Activated CD8-positive, alpha-beta T cell treated with anti-CD3 and anti-CD28 coated beads, Interleukin-2, amount 10 ng/mL, durations not matched to agents 7 days and 5 days (primary cell): ENCODE measurements around the gene TSPAN9. TPM values are rescaled to one million over a fixed set of nuclear protein-coding genes. Genes with fewer than 3 reads are reported as not detected.

ENCODE experiments used
- ATAC-seq: fragments of 150-1000 bp; cut with Tn5 transposase; one replicate; pipeline ENCODE4 v1.10.0; 2021; ENCODE audit warnings: moderate library complexity
- CTCF ChIA-PET: fragments of 350-600 bp; sonication (Branson Sonifier 250); formaldehyde crosslinking; loops from one replicate; lab custom pipeline; 2021; ENCODE audit warnings: antibody characterized with exemption; lab: Charles Lee
- POLR2A ChIA-PET: fragments of 350-600 bp; sonication (Branson Sonifier 250); formaldehyde crosslinking; loops from one replicate; lab custom pipeline; 2021; ENCODE audit warnings: antibody characterized with exemption; lab: Charles Lee
- DNase-seq: peaks from one replicate; pipeline ENCODE4 v3.0.0-alpha.2; 2020
- H3K27ac Mint-ChIP-seq: one replicate; pipeline ENCODE4 v1.8.0; 2021; ENCODE audit warnings: mild to moderate bottlenecking, mixed read lengths
- H3K27me3 Mint-ChIP-seq: one replicate; pipeline ENCODE4 v1.8.0; 2021; ENCODE audit warnings: low read depth, mixed read lengths
- H3K36me3 Mint-ChIP-seq: one replicate; pipeline ENCODE4 v1.8.0; 2021; ENCODE audit warnings: low read depth, mixed read lengths
- H3K4me1 Mint-ChIP-seq: one replicate; pipeline ENCODE4 v1.8.0; 2021; ENCODE audit warnings: low read depth, mixed read lengths
- H3K4me3 Mint-ChIP-seq: one replicate; pipeline ENCODE4 v1.8.0; 2021; ENCODE audit warnings: mild to moderate bottlenecking, mixed read lengths
- H3K9me3 Mint-ChIP-seq: one replicate; pipeline ENCODE4 v1.8.0; 2022; ENCODE audit warnings: mixed read lengths; ENCODE audit not compliant: insufficient read depth
- total RNA-seq, 2 experiments: library from RNA; stranded (reverse); gene quantifications; one replicate each; pipeline ENCODE4 v1.2.3, GENCODE V29; 2021

TSPAN9 gene
- total RNA-seq, 2 experiments from 2014 or later: not detected

DNA sequence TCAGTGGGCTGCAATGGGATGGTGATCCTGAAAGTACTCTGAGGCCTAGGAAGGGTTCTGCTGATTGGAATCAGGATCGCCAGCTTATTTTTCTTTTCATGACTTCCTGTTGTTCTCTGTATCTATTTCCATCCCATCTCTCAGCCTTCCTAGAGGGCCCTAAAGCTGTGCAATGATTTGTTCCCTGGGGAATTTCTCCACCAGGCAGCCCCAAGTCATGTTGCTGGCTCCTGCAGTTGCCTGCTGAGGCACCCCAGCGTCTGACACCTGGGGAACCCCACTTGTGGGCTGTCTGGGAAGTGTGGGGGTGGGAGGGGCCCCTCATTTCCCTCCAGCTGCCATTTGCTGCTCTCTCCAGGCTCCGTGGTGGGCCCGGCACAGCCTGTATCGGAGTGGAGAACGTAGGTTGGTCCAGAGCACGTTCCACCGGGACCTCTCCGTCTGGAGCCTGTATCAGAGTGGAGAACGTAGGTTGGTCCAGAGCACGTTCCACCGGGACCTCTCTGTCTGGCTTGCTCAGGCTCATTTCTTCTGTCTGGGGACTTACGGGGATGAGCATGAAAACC is 138.3 kb downstream of the TSPAN9 start:
- ATAC-seq: no peak

DNA sequence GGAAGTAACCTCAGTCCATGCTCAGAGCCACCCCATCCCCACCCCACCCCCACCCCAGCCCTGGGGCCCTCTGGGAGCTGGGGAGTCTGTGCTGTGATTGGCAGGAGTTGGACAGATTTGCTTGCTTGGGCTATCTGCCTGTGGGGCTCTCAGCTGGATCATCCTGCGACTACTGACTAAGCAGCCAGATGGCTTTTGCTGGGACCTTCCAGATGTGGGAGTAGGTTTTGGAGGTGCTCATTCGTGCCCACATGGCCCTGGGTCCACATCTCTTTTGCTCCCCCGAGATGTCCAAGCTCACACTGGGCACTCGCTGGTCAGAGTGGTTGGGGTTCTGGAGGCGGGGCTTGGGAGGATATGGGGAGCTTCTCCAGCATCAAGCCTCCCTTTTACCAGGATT is 138.9 kb downstream of the TSPAN9 start:
- no peak overlapping the region for H3K27ac Mint-ChIP-seq
- DNase-seq (no peak), ATAC-seq (no peak)
- no peaks in the 10 kb centered on the region for H3K4me1 Mint-ChIP-seq
- H3K27me3 Mint-ChIP-seq: peaks cover 4% of the 10 kb centered on the region
- H3K4me3 Mint-ChIP-seq: no peak overlapping the region
- ChIA-PET POLR2A (no interaction called here), CTCF (no interaction called here)
- H3K36me3 Mint-ChIP-seq: no peaks in the 10 kb centered on the region
- H3K9me3 Mint-ChIP-seq: no peaks in the 10 kb centered on the region

More for the DNA sequence above, 138.3 kb downstream of the TSPAN9 start:
- Mint-ChIP-seq H3K4me3 (no peak overlapping the region), H3K4me1 (no peaks in the 10 kb centered on the region), H3K27ac (no peak overlapping the region), H3K27me3 (peaks cover 4% of the 10 kb centered on the region), H3K9me3 (no peaks in the 10 kb centered on the region), H3K36me3 (no peaks in the 10 kb centered on the region)
- ChIA-PET POLR2A (no interaction called here), CTCF (no interaction called here)
- DNase-seq: no peak

DNA sequence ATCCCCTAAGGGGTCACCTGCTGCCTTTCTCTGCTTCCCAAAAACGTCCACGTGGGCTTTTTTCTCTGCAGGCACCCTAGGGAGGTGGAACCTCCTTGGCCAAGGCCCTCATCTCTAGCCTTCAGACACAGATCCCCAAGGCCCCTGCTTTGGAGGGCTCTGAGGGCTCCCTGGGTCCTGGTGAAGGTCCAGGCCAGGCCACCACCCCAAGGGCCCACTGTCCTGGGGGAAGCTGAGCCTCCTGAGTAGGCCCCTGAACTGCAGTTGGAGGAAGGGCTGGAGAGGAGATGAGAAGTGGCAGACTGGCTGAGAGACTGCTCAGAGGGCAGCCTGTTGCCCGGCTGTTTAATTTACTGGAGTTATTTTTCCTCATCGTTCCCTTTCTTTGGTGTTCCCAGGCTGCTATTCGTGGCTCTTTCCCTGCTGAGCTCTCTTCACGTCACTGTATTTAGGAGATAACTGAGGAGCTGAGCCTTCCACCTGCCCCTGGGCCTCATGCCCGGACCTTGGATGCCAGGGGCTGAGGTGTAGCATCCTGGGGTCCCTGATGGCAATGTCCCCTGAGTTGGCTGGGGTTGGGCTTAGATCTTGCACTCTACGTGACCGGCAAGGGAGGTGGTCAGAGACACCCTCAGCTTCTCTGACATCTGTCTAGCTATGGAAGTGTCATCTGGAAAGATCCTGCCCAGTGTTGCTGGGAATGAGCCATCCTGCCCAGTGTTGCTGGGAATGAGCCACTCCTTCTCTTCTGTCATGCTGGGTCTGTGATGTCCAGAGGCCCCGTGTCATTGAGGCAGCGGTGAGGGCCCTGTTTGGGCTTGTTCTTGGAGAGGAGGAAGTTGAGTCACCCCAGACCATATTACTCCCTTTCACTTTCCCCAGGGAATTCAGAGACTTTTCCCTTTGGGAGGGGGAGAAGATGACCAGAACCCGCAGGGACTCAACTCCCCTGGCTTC is 139.8 kb downstream of the TSPAN9 start:
- Mint-ChIP-seq H3K27ac (no peak overlapping the region), H3K4me1 (no peaks in the 10 kb centered on the region), H3K4me3 (no peak overlapping the region), H3K36me3 (no peaks in the 10 kb centered on the region), H3K27me3 (peaks cover 4% of the 10 kb centered on the region), H3K9me3 (no peaks in the 10 kb centered on the region)
- ATAC-seq: no peak
- ChIA-PET POLR2A (no interaction called here), CTCF (interaction anchor here (1.4 kb wide), 1 partner anchor 9 kb away, joined by 3 read pairs; no protein-coding TSS in a partner anchor)
- no peak for DNase-seq

DNA sequence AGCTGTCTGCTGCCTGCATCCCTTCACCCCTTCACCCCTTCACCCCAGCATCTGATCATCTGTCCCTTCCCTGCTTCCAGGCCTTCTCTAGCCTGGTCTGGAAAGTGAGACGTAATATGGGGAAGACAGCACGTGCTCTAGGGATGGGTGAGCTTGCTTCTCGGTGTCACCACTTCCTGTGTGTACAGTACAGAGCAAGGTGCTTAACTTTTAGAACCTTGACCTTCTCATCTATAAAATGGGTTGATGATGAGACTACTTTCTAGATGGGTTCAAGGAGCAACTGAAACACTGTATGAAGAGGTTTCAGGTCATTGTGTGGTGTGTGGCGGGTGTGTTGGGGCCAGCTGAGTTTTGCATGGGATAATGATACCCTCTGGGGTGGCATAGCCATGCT is 140.5 kb downstream of the TSPAN9 start:
- Mint-ChIP-seq H3K36me3 (no peaks in the 10 kb centered on the region), H3K27ac (no peak overlapping the region), H3K4me3 (no peak overlapping the region), H3K4me1 (no peaks in the 10 kb centered on the region), H3K27me3 (peaks cover 3% of the 10 kb centered on the region), H3K9me3 (no peaks in the 10 kb centered on the region)
- ATAC-seq (no peak), DNase-seq (no peak)
- ChIA-PET POLR2A (no interaction called here), CTCF (interaction anchor here (0.9 to 1.4 kb wide), 2 partner anchors 9 to 83 kb away, joined by 3 read pairs; no protein-coding TSS in a partner anchor)

DNA sequence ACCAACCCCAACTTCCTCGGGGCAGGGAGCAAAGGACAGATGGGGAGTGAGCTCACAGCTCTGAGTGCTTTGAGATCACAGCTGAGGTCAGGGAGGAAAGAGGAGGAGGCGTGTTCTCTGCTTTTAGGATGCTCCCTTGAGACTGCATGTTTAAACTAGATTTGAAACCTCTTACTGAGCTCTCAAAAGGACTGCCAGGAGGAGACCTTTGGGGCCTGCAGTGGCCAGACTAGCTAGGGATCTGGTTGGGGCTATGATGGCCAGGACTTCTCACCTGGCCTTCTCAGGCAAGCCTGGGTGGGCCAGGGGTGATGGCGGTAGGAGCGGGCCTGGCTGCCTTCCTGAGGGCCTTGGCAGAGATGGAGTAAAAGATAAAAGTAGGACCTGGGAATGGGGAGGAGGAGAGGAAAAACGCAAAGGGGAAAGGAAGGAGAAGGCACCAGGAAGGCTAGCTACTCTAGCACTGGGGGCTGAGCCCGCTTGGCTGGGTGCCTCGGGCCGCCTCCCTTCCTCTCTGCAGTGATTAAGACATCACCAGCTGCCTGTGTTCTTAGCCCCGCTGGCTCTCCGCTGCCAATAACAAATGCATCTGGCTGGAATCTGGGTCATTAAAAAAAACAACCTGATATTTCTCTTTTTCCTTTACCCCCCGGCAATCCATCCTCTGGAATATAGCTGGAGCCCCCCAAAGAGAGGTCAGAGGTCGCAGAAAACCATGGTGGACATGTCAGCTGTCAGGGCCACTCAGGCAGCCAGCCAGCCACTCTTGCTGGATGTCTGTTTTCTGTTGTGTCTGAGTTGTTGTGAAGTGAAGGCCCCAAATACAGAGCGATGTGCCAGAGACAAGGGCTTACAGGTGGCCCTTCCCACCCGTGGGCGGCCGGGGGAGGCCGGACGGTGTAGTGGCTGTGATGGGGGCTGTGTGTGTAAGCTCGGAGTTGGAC is 141.3 kb downstream of the TSPAN9 start:
- ChIA-PET CTCF (interaction anchor here (0.9 to 1.4 kb wide), 3 partner anchors 10 to 83 kb away, joined by 3 read pairs; no protein-coding TSS in a partner anchor), POLR2A (no interaction called here)
- no peak overlapping the region for H3K27ac Mint-ChIP-seq
- no peak overlapping the region for H3K4me3 Mint-ChIP-seq
- H3K27me3 Mint-ChIP-seq: no peaks in the 10 kb centered on the region
- H3K4me1 Mint-ChIP-seq: no peaks in the 10 kb centered on the region
- H3K9me3 Mint-ChIP-seq: no peaks in the 10 kb centered on the region
- H3K36me3 Mint-ChIP-seq: no peaks in the 10 kb centered on the region
- DNase-seq (no peak), ATAC-seq (no peak)

DNA sequence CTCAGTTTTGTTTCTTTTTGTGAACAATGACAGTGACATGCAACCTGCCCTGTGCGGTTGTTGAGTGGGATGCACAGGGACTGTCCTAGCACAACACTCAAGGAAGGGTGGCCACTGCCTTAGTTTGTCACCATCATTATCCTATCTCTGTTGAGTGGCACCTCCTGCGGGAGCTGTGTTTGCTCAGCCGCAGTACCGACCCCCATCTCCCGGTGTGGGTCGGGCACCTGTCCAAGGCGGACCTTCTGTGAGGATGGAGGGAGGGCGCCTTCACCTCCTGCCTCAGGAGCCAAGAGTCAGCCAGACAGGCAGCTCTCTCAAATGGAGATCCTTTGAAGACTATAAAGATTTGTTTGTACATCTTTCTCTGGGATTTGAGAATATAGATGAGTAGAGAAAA is 142.1 kb downstream of the TSPAN9 start:
- Mint-ChIP-seq H3K4me3 (no peak overlapping the region), H3K27me3 (no peaks in the 10 kb centered on the region), H3K27ac (no peak overlapping the region), H3K36me3 (no peaks in the 10 kb centered on the region), H3K4me1 (no peaks in the 10 kb centered on the region), H3K9me3 (no peaks in the 10 kb centered on the region)
- ATAC-seq: no peak
- ChIA-PET POLR2A (no interaction called here), CTCF (interaction anchor here (0.9 kb wide), 1 partner anchor 84 kb away, joined by 3 read pairs; no protein-coding TSS in a partner anchor)
- no peak for DNase-seq

DNA sequence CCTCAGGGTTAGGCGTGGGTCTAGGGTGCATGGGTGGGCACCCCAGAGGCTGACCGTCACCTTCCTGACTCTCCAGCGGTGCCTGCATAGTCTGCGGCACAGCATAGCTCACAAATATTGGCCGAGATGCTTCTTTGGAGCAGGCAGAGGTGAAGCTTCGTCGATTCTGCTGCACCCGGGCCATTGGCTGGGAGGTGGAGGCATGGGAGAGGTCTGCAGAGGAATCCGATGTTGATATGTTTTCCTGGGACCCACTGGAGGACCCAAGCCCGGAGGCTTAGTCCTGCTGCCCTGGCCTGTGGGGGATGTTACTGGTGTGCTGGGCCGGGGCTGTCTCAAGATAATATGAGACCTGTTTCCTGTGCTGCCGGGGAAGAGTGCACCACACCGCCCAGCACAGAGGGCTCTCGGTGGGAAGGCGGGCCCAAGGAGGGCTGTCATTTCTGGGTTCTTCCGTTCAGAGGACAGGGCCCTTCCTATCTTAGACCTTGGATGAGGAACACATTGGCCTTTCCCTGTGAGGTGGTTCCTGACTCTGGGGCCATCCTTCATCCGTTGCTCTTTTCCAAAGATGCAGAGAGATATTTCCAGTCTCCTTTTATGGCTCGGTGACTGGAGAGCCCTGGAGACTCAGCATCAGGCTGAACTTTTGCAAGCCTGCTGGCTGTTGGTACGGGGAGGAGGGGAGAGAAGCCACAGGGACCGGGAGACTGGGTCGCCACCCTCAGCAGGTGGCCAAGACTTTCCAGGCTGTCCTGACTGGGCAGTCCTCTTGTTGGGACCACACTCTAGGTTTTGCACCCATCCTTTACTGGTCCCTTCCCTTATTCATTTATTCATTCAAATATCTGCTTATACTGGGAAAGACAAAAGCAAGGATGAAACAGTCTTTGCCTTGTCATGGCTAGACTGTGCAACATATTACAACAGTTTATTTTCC is 143.5 kb downstream of the TSPAN9 start:
- ChIA-PET POLR2A (no interaction called here), CTCF (no interaction called here)
- Mint-ChIP-seq H3K27me3 (no peaks in the 10 kb centered on the region), H3K9me3 (no peaks in the 10 kb centered on the region), H3K4me3 (no peak overlapping the region), H3K4me1 (no peaks in the 10 kb centered on the region), H3K27ac (no peak overlapping the region), H3K36me3 (no peaks in the 10 kb centered on the region)
- DNase-seq: no peak
- no peak for ATAC-seq

DNA sequence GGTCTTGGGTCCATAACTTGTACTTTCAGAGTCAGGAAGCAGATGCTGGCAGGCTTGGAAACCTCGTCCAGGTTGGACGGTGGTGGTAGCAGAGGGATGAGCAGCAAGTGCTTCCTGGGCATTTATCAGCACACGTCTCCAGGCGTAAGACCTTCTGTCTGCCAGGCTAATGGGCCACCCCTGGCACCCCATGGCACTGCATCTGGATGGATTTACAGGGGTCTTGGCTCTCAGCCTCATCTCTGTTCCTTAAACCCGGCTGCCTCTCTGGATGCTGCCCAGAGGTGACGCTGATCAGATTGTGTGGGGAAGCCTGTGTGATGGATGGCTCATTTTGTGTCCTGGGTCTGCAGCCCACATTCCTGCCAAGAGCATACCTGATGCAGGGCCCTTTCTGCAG is 145.1 kb downstream of the TSPAN9 start:
- ChIA-PET CTCF (no interaction called here), POLR2A (no interaction called here)
- Mint-ChIP-seq H3K27me3 (peaks cover 2% of the 10 kb centered on the region), H3K4me3 (no peak overlapping the region), H3K36me3 (no peaks in the 10 kb centered on the region), H3K4me1 (peaks cover 3% of the 10 kb centered on the region), H3K9me3 (no peaks in the 10 kb centered on the region), H3K27ac (no peak overlapping the region)
- ATAC-seq (no peak), DNase-seq (no peak)

DNA sequence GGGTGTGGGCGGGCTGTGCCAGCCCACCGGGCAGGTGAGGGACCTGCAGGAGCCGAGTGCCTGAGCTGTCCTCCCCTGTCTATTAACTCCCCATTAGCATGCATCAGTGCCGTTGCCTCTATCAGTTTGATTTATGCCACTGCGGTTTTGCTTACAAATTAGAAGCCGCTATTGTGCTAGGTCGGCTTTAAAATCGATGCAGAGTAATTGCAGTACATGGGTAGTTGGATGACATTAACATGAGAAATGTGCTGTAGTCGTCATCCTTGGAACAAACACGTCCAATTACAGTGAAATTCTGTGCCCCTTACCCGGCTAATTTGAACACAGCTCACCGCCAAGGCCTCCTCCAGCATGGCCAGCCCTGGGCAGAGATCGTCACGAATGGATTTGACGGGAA is 145.8 kb downstream of the TSPAN9 start:
- no peak overlapping the region for H3K4me3 Mint-ChIP-seq
- peaks cover 3% of the 10 kb centered on the region for H3K4me1 Mint-ChIP-seq
- ATAC-seq: no peak
- H3K27me3 Mint-ChIP-seq: peaks cover 2% of the 10 kb centered on the region
- no peak for DNase-seq
- H3K27ac Mint-ChIP-seq: no peak overlapping the region
- no peaks in the 10 kb centered on the region for H3K36me3 Mint-ChIP-seq
- POLR2A ChIA-PET: no interaction called here
- CTCF ChIA-PET: no interaction called here
- no peaks in the 10 kb centered on the region for H3K9me3 Mint-ChIP-seq

DNA sequence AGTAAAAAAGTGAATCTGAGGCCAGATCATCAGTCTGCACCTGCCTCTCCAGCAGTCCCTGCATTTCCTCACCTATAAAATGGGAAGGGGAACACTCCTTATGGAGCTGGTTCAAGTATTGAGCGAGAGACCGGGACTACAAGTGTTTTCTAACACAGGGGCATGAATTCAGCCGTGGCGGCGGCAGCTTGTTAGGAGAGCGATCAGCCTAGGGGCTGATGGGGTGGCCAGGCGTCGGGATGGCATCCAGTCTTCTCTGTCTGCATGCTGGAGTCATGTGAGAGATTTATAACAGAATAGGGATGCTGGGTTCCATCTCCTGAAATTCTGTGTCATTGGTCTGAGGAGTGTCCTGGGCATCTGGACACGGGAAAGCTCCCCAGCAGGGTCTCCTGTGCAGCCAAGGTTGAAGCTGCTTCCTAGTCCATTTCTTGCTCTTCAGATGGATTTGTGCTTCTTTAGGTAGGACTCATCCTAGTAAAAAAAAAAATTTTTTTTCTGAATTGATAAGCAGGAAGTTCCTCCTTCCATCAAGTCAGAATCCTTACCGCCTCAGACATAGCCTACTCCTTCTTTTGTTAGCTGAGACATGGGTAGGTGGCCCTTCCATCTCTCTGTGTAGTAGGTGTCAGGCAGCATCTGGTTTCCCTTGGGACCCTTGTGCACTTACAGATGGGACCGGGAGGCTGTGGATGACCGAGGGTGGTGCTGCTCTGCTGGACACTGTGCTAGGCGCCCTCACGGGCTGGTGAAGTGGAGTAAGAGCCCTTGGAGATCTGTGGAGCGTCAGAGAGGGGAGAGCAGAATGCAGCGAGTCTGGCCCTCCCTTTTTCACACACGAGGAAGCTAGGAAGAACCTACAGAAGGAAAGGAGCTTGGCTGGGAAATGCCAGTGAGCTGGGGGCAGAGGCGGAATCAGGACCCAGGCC is 146.7 kb downstream of the TSPAN9 start:
- peaks cover 3% of the 10 kb centered on the region for H3K4me1 Mint-ChIP-seq
- ATAC-seq (no peak), DNase-seq (no peak)
- H3K9me3 Mint-ChIP-seq: no peaks in the 10 kb centered on the region
- H3K36me3 Mint-ChIP-seq: no peaks in the 10 kb centered on the region
- ChIA-PET CTCF (no interaction called here), POLR2A (no interaction called here)
- H3K27me3 Mint-ChIP-seq: peaks cover 2% of the 10 kb centered on the region
- no peak overlapping the region for H3K4me3 Mint-ChIP-seq
- no peak overlapping the region for H3K27ac Mint-ChIP-seq
